Esophagus muscularis mucosa (tissue), 4 donors: Measurements from ENCODE around the gene BICRAL. TPM values are rescaled to one million over a fixed set of nuclear protein-coding genes. Genes with fewer than 3 reads are reported as not detected.

Experiments
- DNase-seq: peaks from one replicate; pipeline ENCODE4 v3.0.0-alpha.2; 2017; ENCODE audit errors: extremely low spot score
- H3K27ac ChIP-seq, 4 donors: fragments of 200-600 bp; sonication (generic); replicated peaks in 1 of 4; 1 replicate in 3 of 4; 2 replicates in 1 of 4; pipeline ENCODE4 v1.5.1; 2016 to 2019; ENCODE audit warnings: mild to moderate bottlenecking in 1 of 4
- H3K27me3 ChIP-seq, 4 donors: fragments of 200-600 bp; sonication (generic); one replicate each; pipeline versions ENCODE4 v1.5.1 to v1.6.0; 2016 to 2019
- H3K36me3 ChIP-seq, 4 donors: fragments of 200-600 bp; sonication (generic); one replicate each; pipeline ENCODE4 v1.5.1; 2016 to 2019
- H3K4me1 ChIP-seq, 4 donors: fragments of 200-600 bp; sonication (generic); one replicate each; pipeline ENCODE4 v1.5.1; 2016 to 2019
- H3K4me3 ChIP-seq, 4 donors: fragments of 200-600 bp; sonication (generic); 1 replicate in 2 of 4; 2 replicates in 2 of 4; pipeline ENCODE4 v1.5.1; 2016 to 2019; ENCODE audit warnings: mild to moderate bottlenecking in 4 of 4, moderate library complexity in 1 of 4
- H3K9me3 ChIP-seq, 4 donors: fragments of 200-600 bp; sonication (generic); 1 replicate in 3 of 4; 2 replicates in 1 of 4; pipeline ENCODE4 v1.5.1; 2016 to 2019
- CTCF ChIP-seq, 3 experiments: fragments of 200-600 bp in 2 of 3; fragments of 450-650 bp in 1 of 3; sonication (generic) in 2 of 3; IDR thresholded peaks; one replicate each; pipeline ENCODE4 v1.5.1; 2017 to 2019; ENCODE audit warnings: antibody characterized with exemption in 3 of 3, mild to moderate bottlenecking in 2 of 3, moderate library complexity in 1 of 3
- EP300 ChIP-seq: sonication (generic); formaldehyde crosslinking; IDR thresholded peaks from one replicate; pipeline ENCODE4 v1.6.1; 2017; ENCODE audit warnings: antibody characterized with exemption
- POLR2A ChIP-seq: fragments of 450-650 bp; IDR thresholded peaks from one replicate; pipeline ENCODE4 v1.6.1; 2017; ENCODE audit warnings: antibody characterized with exemption, moderate library complexity, mild to moderate bottlenecking, low read depth
- POLR2AphosphoS5 ChIP-seq, 2 donors: sonication (generic); formaldehyde crosslinking; IDR thresholded peaks; one replicate each; pipeline ENCODE4 v1.6.1; 2017; ENCODE audit warnings: antibody characterized with exemption in 2 of 2
- WGBS: methylation state at CpG from one replicate; pipeline ENCODE4 v1.1.5; 2018; 5-methylcytosine and 5-hydroxymethylcytosine counted together
- intact Hi-C: fragments of 100-400 bp; cut with DNase I; formaldehyde crosslinking; loops from one replicate; pipeline ENCODE4 v1.15.1; 2023
- total RNA-seq, 4 donors: library from RNA; depleted of rRNA; stranded (reverse); fragments of >200 nt; gene quantifications; one replicate each; pipeline versions ENCODE4 v1.1.0 to v1.2.1, GENCODE V29; 2016

BICRAL gene
- total RNA-seq, 4 donors from 2014 or later, result 18.2 to 27.9 (median 23.4) TPM

DNA sequence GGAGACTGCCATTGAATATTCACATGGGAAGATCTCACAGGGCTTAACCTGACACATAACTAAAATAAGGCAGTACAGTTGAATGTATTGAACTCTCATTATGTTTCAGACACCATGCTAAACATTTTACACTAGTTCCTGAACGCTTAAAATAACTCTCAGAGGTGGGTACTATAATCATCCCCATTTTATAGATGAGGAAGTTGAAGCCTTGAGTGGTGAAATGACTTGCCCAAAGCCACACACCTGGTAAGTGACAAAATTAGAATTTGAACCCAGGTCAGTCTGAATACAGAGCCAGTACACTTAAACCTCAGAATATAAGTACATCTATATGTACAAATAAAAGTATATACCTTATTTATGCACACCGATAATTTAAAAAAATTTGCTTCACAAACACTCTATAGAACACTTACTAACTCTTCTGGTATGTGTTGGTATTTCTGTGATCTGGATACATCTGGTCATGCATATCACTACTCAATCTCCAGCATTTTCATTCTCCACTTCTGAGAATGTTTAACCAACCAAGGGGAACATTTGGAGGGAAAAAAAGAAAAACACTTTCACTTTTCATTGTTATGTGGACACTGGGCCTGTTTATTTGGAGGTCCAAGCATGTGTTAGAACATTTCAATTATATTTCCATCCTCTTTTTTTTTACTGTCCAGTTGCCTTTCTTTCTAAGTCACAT is 4.6 kb upstream of the BICRAL start:
- Histone ChIP-seq H3K4me1 (peaks cover 7 to 21% (median 11%) of the 10 kb centered on the region in 4 donors), H3K9me3 (no peaks in the 10 kb centered on the region), H3K4me3 (no peak overlapping the region), H3K27me3 (no peaks in the 10 kb centered on the region), H3K27ac (peak overlapping the region in 1 of 4 donors; percentile 3), H3K36me3 (no peaks in the 10 kb centered on the region)
- DNase-seq, result no peak
- no peak for TF ChIP-seq CTCF (IDR thresholded peaks at IDR 0.05)
- no peak for TF ChIP-seq EP300
- no peak for TF ChIP-seq POLR2AphosphoS5 (IDR thresholded peaks at IDR 0.05)
- intact Hi-C loops, result no loop called here
- WGBS, result 88% methylated on average over 2 of the region's 2 CpGs

DNA sequence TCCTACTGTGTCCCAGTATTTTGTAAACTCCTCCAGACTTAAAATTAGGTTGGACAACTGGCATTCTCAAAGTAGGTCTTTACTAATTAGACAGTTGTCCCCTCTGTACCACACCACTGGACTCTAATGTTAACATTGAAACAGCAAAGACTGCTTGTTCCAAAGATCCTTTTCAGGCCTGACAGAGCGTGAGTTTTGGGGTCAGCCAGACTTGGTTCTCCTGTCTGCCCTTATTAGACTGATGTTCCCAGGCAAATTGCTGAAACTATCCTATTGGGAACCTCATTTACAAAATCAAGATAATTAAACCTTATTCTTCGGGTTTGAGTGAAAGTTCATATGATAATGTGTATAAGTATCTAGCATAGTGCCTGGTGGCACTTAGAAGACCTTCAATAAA is 3.7 kb upstream of the BICRAL start:
- no peak for DNase-seq
- intact Hi-C loops, result no loop called here
- Histone ChIP-seq H3K9me3 (no peaks in the 10 kb centered on the region), H3K27ac (no peak overlapping the region), H3K36me3 (no peaks in the 10 kb centered on the region), H3K4me3 (no peak overlapping the region), H3K4me1 (peaks cover 7 to 21% (median 11%) of the 10 kb centered on the region in 4 donors), H3K27me3 (no peaks in the 10 kb centered on the region)
- 92% methylated on average over 2 of the region's 2 CpGs for WGBS
- TF ChIP-seq CTCF (IDR thresholded peaks at IDR 0.05) (no peak), POLR2A (no peak), POLR2AphosphoS5 (IDR thresholded peaks at IDR 0.05) (no peak), EP300 (no peak)

DNA sequence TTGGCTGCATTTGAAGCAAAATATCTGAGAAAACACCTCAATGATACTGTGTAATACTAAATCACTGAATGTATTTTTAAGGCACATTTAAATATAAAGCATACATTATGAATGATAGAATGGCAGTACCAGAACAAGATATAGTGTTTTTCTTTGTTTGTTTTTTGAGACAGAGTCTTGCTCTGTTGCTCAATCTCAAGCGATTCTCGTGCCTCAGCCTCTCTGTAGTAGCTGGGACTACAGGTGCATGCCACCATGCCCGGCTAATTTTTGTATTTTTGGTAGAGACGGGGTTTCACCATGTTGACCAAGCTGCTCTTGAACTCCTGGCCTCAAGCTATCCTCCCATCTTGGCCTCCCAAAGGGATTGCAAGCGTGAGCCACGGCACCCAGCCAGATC is 2.3 kb upstream of the BICRAL start:
- intact Hi-C loops, result no loop called here

DNA sequence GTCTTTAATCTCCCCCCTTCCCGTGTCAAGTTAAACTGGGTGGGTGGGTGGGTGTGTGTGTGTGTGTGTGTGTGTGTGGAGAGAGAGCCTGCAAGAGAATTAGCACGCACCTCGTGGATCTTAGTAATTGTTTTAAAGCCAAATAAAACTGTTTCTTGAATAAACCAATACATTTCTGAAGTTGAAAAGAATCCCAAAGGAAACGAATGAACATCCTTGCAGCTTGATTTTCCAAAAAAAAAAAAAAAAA is 381 bp upstream of the BICRAL start:
- no peak for DNase-seq
- H3K4me1 ChIP-seq, result peaks cover 22 to 41% (median 28%) of the 10 kb centered on the region in 4 donors
- H3K4me3 ChIP-seq, result peak overlapping the region; percentile 92 to 98 (median 94)
- TF ChIP-seq CTCF (IDR thresholded peaks at IDR 0.05) (no peak), EP300 (no peak), POLR2AphosphoS5 (IDR thresholded peaks at IDR 0.05) (no peak), POLR2A (no peak)
- H3K36me3 ChIP-seq, result no peaks in the 10 kb centered on the region
- intact Hi-C loops, result no loop called here
- H3K27ac ChIP-seq, result peak overlapping the region; percentile 98 to 100 (median 100)
- H3K9me3 ChIP-seq, result no peaks in the 10 kb centered on the region
- H3K27me3 ChIP-seq, result no peaks in the 10 kb centered on the region
- whole genome bisulfite sequencing, result 2% methylated on average over 4 of the region's 4 CpGs

More for the DNA sequence above, 2.3 kb upstream of the BICRAL start:
- H3K27me3 ChIP-seq, result no peaks in the 10 kb centered on the region
- H3K4me3 ChIP-seq, result no peak overlapping the region
- 95% methylated on average over 6 of the region's 6 CpGs for WGBS
- TF ChIP-seq CTCF (IDR thresholded peaks at IDR 0.05) (no peak), POLR2AphosphoS5 (IDR thresholded peaks at IDR 0.05) (no peak), POLR2A (no peak)
- no peaks in the 10 kb centered on the region for H3K36me3 ChIP-seq
- DNase-seq, result no peak
- no peaks in the 10 kb centered on the region for H3K9me3 ChIP-seq
- H3K27ac ChIP-seq, result no peak overlapping the region
- peaks cover 7 to 22% (median 11%) of the 10 kb centered on the region in 4 donors for H3K4me1 ChIP-seq

DNA sequence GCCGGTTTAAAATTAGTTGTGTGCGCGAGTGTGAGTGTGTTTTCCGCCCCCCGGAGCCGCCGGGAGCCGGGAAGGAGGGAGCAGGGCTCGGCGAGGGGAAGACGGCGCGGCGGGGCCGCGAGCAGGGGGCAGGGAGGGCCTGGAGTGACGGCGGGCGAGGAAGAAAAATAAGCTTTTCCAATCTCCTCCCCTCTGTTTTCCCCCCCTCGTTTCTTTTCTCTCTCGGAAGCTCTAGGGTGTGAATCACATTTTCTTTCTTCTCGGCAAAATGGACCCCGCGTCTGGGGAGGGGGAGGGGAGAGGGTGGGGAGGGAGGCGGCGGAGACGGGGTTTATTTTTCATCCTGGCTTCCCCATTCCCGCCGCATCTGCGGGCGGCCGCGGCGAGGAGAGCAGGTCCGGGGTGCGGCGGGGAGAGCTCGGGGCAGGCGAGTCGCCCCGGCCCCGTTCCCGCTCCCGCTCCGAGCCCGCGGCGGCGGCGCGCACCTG is 881 bp downstream of the BICRAL start:
- Histone ChIP-seq H3K9me3 (no peaks in the 10 kb centered on the region), H3K4me1 (peaks cover 34 to 46% (median 40%) of the 10 kb centered on the region in 4 donors), H3K27me3 (no peaks in the 10 kb centered on the region), H3K36me3 (no peaks in the 10 kb centered on the region), H3K27ac (peak overlapping the region; percentile 98 to 100 (median 100)), H3K4me3 (peak overlapping the region; percentile 92 to 98 (median 94))
- intact Hi-C loops, result no loop called here
- DNase-seq, result peak; percentile 93
- TF ChIP-seq EP300 (no peak), POLR2AphosphoS5 (IDR thresholded peaks at IDR 0.05) (peak; percentile 74 to 93), POLR2A (peak; percentile 62)
- 0% methylated on average over 22 of the region's 51 CpGs for WGBS
